Peyer's patch (tissue), 4 donors: Measurements from ENCODE around the gene AUTS2. TPM values are rescaled to one million over a fixed set of nuclear protein-coding genes. Genes with fewer than 3 reads are reported as not detected.

Source experiments
- DNase-seq, 3 donors: peaks; one replicate each; pipeline ENCODE4 v3.0.0-alpha.2; 2017 to 2019
- H3K27ac ChIP-seq, 4 donors: fragments of 200-600 bp; sonication (generic); one replicate each; pipeline ENCODE4 v1.5.1; 2016 to 2019
- H3K27me3 ChIP-seq, 2 donors: fragments of 200-600 bp; sonication (generic); one replicate each; pipeline ENCODE4 v1.5.1; 2019
- H3K36me3 ChIP-seq, 3 donors: fragments of 200-600 bp; sonication (generic); one replicate each; pipeline ENCODE4 v1.5.1; 2016 to 2019
- H3K4me1 ChIP-seq, 4 donors: fragments of 200-600 bp; sonication (generic); one replicate each; pipeline ENCODE4 v1.5.1; 2016 to 2019
- H3K4me3 ChIP-seq, 4 donors: fragments of 200-600 bp; sonication (generic); 1 replicate in 3 of 4; 2 replicates in 1 of 4; pipeline ENCODE4 v1.5.1; 2016 to 2019; ENCODE audit warnings: mild to moderate bottlenecking in 1 of 4
- H3K9me3 ChIP-seq, 4 donors: fragments of 200-600 bp; sonication (generic); one replicate each; pipeline ENCODE4 v1.5.1; 2016 to 2019; ENCODE audit warnings: mild to moderate bottlenecking in 1 of 4
- POLR2A ChIP-seq, 2 donors: fragments of 450-650 bp; IDR thresholded peaks; one replicate each; pipeline ENCODE4 v1.5.1; 2017; ENCODE audit warnings: antibody characterized with exemption in 2 of 2, mild to moderate bottlenecking in 2 of 2, moderate library complexity in 2 of 2
- total RNA-seq, 4 donors: library from RNA; depleted of rRNA; stranded (reverse); fragments of >200 nt; gene quantifications; one replicate each; pipeline ENCODE4 v1.1.0, GENCODE V29; 2016
- TF ChIP-seq, protein P1 (sequence below), 6 experiments: fragments of 450-650 bp in 4 of 6; fragments of 200-600 bp in 2 of 6; sonication (generic) in 1 of 6; IDR thresholded peaks; one replicate each; pipeline ENCODE4 v1.5.1; 2017 to 2019; ENCODE audit warnings: antibody characterized with exemption in 6 of 6, mild to moderate bottlenecking in 3 of 6, moderate library complexity in 1 of 6

AUTS2 gene
- total RNA-seq, 4 donors from 2014 or later: 55.9 to 90.0 (median 72.6) TPM

DNA sequence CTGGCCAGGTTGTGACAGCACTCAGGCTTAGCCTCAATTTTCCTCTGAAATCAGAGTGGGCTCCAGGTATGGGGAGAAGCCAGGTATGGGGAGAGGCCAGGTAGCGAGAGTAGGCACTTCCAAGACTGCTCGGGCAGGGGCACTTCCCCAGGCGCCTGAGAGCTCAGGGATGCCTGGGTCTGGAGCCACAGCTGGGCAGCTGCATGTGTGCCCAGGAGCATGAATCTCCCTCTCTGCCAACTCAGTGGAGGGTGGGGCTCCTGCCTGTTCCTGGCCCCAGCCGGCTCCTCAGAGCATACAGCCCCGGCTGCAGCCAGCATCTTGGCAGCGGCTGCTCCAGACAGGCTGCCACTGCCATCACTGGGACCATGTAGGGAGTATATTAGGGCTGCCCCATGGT is 313.9 kb downstream of the AUTS2 start:
- Histone ChIP-seq H3K4me1 (no peaks in the 10 kb centered on the region), H3K27ac (no peak overlapping the region), H3K4me3 (no peak overlapping the region), H3K36me3 (no peaks in the 10 kb centered on the region), H3K27me3 (no peaks in the 10 kb centered on the region), H3K9me3 (peaks cover 0 to 15% (median 0%) of the 10 kb centered on the region in 4 donors)
- TF ChIP-seq, protein P1, sequence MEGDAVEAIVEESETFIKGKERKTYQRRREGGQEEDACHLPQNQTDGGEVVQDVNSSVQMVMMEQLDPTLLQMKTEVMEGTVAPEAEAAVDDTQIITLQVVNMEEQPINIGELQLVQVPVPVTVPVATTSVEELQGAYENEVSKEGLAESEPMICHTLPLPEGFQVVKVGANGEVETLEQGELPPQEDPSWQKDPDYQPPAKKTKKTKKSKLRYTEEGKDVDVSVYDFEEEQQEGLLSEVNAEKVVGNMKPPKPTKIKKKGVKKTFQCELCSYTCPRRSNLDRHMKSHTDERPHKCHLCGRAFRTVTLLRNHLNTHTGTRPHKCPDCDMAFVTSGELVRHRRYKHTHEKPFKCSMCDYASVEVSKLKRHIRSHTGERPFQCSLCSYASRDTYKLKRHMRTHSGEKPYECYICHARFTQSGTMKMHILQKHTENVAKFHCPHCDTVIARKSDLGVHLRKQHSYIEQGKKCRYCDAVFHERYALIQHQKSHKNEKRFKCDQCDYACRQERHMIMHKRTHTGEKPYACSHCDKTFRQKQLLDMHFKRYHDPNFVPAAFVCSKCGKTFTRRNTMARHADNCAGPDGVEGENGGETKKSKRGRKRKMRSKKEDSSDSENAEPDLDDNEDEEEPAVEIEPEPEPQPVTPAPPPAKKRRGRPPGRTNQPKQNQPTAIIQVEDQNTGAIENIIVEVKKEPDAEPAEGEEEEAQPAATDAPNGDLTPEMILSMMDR (IDR thresholded peaks at IDR 0.05): no peak
- no peak for TF ChIP-seq POLR2A (IDR thresholded peaks at IDR 0.05)
- DNase-seq: no peak

DNA sequence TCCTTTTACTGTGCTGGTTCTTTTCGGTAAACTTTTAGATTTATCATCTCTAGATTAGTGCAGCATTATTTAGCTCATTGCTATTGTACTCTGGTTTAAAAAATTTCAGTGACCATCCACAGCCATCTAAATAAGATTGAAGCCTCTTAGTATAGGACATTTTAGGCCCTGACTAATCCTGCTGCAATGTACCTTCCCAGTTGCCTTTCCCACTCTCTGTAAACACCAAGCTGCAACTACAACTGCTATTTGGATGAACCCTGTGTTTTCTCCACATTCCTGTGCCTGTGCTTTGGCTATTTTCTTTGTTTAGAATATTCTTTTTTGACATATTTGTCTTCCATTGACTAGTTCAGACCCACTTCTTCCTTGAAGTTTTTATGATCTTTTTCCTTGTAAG is 314.6 kb downstream of the AUTS2 start:
- no peak overlapping the region for H3K27ac ChIP-seq
- H3K4me1 ChIP-seq: no peaks in the 10 kb centered on the region
- DNase-seq: no peak
- no peaks in the 10 kb centered on the region for H3K27me3 ChIP-seq
- TF ChIP-seq, protein P1 (IDR thresholded peaks at IDR 0.05): no peak
- no peak for TF ChIP-seq POLR2A (IDR thresholded peaks at IDR 0.05)
- H3K4me3 ChIP-seq: no peak overlapping the region
- H3K36me3 ChIP-seq: no peaks in the 10 kb centered on the region
- H3K9me3 ChIP-seq: peaks cover 0 to 15% (median 0%) of the 10 kb centered on the region in 4 donors

DNA sequence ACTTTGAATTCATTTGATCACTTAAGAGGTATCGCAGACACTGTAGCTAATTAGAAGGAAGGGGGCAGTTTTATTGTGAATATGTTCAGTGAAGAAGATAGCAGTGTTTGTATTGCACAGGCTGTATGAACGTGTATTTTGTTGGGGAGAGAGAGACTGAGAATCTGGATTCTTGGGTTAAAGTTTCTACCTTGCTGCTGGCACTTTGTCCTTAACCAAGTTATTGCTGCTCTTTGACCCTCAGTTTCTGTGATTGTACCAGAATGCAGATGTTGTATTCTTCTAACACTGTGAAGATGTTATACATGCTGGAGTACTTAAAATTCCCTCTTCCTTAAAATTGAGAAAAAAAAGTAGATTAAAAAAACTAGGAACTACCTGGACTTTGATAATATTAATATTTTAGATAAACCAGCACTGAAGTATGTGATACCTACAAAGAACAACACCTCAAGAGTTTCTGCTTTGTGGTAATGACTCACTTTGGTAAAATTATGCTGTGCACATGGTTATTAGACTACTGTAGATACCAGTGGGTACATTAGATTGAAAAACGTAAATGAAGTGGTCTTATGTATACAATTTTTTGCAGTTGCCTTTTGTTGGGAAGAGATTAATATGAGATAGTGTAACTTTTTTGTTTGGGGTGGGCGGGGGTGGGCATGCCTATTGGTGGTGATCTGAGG is 321.3 kb downstream of the AUTS2 start:
- TF ChIP-seq POLR2A (IDR thresholded peaks at IDR 0.05): no peak
- TF ChIP-seq, protein P1 (IDR thresholded peaks at IDR 0.05): no peak
- H3K4me3 ChIP-seq: no peak overlapping the region
- no peaks in the 10 kb centered on the region for H3K27me3 ChIP-seq
- no peaks in the 10 kb centered on the region for H3K4me1 ChIP-seq
- no peaks in the 10 kb centered on the region for H3K36me3 ChIP-seq
- H3K9me3 ChIP-seq: no peaks in the 10 kb centered on the region
- DNase-seq: no peak
- H3K27ac ChIP-seq: no peak overlapping the region

DNA sequence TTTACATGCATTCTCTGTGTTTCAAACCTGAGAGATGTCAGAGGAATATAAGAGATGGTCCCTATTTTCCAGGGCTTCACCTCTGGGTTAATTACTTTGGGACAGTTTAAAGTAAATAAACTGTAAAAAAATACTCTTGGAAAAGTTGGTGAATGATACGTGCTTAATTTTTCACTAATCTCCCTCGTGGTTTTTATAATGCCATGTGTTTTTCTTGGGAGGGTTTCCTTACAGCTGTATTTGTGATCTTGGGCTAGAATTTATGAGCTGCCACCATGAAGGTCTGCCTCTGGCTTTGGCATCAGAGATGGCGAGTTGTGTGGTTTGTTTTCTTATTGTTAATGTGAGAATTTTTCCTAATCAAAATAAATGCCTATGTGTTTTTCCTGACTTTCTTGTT is 322.5 kb downstream of the AUTS2 start:
- DNase-seq: no peak
- H3K27ac ChIP-seq: no peak overlapping the region
- no peaks in the 10 kb centered on the region for H3K4me1 ChIP-seq

DNA sequence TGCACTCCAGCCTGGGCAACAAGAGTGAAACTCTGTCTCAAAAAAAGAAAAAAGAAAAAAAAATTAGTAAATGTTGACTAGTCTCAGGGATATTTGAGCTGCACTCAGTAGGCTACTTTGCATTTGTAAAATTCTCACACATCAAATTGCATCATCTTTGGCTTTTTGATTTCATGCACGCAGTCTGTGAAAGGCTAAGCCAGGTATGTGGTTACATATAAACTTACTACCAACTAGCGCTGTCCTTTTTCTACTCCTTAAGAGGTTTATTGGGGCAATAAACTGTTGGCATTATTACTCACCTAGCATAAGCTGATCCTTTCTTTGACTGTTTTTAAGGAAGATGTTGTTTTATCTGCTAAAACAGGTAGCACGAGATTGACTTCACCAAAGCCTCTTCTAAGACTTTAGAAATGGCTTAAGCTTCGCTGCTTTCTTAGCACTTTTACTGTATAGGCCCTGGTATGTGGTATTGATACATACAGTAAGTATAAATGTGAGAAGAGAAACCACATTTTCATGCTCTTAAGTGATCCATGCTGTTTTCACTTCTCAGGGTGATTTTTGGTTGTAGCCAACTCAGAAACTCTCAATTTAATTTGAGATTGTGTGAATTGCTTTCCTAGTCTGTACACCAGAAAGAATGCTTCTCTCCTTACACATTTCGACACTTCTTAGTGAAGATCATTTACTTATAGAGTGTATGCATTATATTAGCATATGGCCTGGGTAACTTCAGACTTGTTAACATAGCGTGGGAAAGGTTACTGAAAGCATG is 323.9 kb downstream of the AUTS2 start:
- H3K27me3 ChIP-seq: no peaks in the 10 kb centered on the region
- H3K4me1 ChIP-seq: no peaks in the 10 kb centered on the region
- no peak for TF ChIP-seq POLR2A (IDR thresholded peaks at IDR 0.05)
- TF ChIP-seq, protein P1 (IDR thresholded peaks at IDR 0.05): no peak
- no peak overlapping the region for H3K4me3 ChIP-seq
- no peak overlapping the region for H3K27ac ChIP-seq
- H3K9me3 ChIP-seq: no peaks in the 10 kb centered on the region
- no peaks in the 10 kb centered on the region for H3K36me3 ChIP-seq
- no peak for DNase-seq

More for the DNA sequence above, 322.5 kb downstream of the AUTS2 start:
- Histone ChIP-seq H3K27me3 (no peaks in the 10 kb centered on the region), H3K36me3 (no peaks in the 10 kb centered on the region), H3K9me3 (no peaks in the 10 kb centered on the region), H3K4me3 (no peak overlapping the region)
- TF ChIP-seq, protein P1 (IDR thresholded peaks at IDR 0.05): no peak
- no peak for TF ChIP-seq POLR2A (IDR thresholded peaks at IDR 0.05)
